ENCODE data around the gene ST6GALNAC3.

The ST6GALNAC3 gene

DNA sequence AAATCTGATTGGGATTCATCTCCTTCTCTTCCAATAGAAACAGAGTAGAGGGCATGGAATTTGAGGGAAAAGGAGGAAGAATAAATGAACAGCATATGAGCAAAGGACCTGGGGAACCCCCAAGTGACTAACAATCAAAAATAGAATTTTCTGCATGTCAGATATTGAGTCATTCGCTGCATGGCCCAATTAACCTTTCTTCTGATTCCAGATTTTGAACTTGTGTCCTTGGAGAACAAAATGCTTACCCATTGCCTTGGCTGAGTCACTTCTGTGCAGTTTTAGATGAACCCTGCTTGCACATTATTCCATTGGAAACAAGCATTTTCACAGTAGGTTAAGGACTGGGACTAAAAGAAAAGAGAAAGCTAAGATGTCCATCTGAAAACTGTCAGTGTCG lies 390.5 kb downstream of the ST6GALNAC3 start:
- no peak for DNase-seq (ENCODE audit: low read depth)
- no peak overlapping the region for H3K4me3 ChIP-seq (ENCODE audit: low read depth, low read length)
- no peak for TF ChIP-seq CTCF (IDR thresholded peaks at IDR 0.05; ENCODE audit: low read depth, low read length, missing control alignments)
- in situ Hi-C loops (cut with HindIII; ENCODE audit: low sequenced_read_pairs) = no loop called here

GRCh38 chr1:76470166-76470565 lies 395.6 kb downstream of the ST6GALNAC3 start:
- no peak overlapping the region for H3K4me3 ChIP-seq (ENCODE audit: low read depth, low read length)
- DNase-seq (ENCODE audit: low read depth) = no peak
- no peak for TF ChIP-seq CTCF (IDR thresholded peaks at IDR 0.05; ENCODE audit: low read depth, low read length, missing control alignments)
- in situ Hi-C loops (cut with HindIII; ENCODE audit: low sequenced_read_pairs) = no loop called here

DNA sequence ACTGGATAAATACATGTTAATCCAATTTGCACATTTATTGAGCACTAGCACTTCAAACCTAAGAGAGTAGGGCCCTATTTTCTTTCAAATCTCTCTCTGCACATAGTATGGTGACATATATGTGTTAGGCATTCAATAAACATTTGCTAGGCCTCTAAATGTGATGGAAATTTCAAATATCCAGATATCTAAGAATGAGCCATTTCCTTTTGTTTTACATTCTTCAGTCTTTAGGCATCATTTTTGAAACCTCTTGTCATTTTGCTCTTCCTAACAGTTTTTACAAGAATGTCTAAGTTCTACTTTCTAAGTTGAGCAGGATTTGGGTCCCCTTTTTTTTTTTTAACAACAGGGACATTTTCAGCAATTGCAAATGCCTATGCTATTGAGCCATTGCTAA lies 397.0 kb downstream of the ST6GALNAC3 start:
- in situ Hi-C loops (cut with HindIII; ENCODE audit: low sequenced_read_pairs) = no loop called here
- no peak for DNase-seq (ENCODE audit: low read depth)
- no peak overlapping the region for H3K4me3 ChIP-seq (ENCODE audit: low read depth, low read length)
- TF ChIP-seq CTCF (IDR thresholded peaks at IDR 0.05; ENCODE audit: low read depth, low read length, missing control alignments) = no peak

GRCh38 chr1:76473591-76473990 lies 399.0 kb downstream of the ST6GALNAC3 start:
- in situ Hi-C loops (cut with HindIII; ENCODE audit: low sequenced_read_pairs) = no loop called here
- TF ChIP-seq CTCF (IDR thresholded peaks at IDR 0.05; ENCODE audit: low read depth, low read length, missing control alignments) = no peak
- DNase-seq (ENCODE audit: low read depth) = no peak
- no peak overlapping the region for H3K4me3 ChIP-seq (ENCODE audit: low read depth, low read length)

DNA sequence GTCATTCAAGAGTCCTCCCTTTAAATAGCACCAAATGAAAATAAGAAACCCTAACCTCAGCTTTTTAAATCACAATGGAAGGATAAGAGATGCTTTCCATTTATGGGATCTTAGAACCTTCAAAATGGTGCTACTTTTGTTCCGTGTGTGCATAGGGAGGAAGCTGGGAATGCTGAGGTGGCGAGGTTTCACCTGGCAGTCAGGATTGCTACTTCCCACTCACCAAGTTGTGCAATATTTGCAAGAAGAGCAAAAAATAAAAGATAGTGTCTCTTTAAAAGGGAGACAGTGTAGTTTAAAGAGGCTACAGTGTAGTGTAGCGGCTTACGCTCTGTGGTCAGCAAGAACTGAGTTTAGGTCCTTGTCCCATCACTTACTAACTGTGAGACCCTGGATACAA lies 400.4 kb downstream of the ST6GALNAC3 start:
- in situ Hi-C loops (cut with HindIII; ENCODE audit: low sequenced_read_pairs) = no loop called here
- TF ChIP-seq CTCF (IDR thresholded peaks at IDR 0.05; ENCODE audit: low read depth, low read length, missing control alignments) = no peak
- no peak for DNase-seq (ENCODE audit: low read depth)
- no peak overlapping the region for H3K4me3 ChIP-seq (ENCODE audit: low read depth, low read length)

GRCh38 chr1:76477156-76477555 lies 402.6 kb downstream of the ST6GALNAC3 start:
- no peak for DNase-seq (ENCODE audit: low read depth)
- TF ChIP-seq CTCF (IDR thresholded peaks at IDR 0.05; ENCODE audit: low read depth, low read length, missing control alignments) = no peak
- in situ Hi-C loops (cut with HindIII; ENCODE audit: low sequenced_read_pairs) = no loop called here

DNA sequence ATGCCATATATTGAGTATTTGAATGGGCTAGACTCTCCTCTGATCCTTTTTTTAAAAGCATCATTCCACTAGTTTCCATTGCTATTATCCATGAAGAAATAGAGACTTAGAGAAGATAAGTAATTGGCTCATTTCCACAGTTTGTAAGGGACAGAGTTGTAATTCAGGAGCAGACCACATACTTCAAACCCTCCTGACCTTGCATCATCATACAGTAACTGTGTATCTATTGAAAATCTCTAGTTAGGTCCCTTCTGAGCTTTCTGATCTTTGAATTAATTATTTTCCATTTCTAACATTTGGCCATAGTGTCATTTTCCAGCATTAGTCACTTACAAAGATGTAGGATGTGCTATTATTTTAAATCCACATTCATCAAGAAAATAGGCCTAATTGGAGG lies 406.3 kb downstream of the ST6GALNAC3 start:
- no peak for DNase-seq (ENCODE audit: low read depth)
- no peak for TF ChIP-seq CTCF (IDR thresholded peaks at IDR 0.05; ENCODE audit: low read depth, low read length, missing control alignments)
- no peak overlapping the region for H3K4me3 ChIP-seq (ENCODE audit: low read depth, low read length)
- in situ Hi-C loops (cut with HindIII; ENCODE audit: low sequenced_read_pairs) = no loop called here

More at GRCh38 chr1:76477156-76477555, 402.6 kb downstream of the ST6GALNAC3 start:
- H3K4me3 ChIP-seq (ENCODE audit: low read depth, low read length) = no peak overlapping the region
